MG63 (cell line): Measurements from ENCODE around the gene GPN1. TPM values are rescaled to one million over a fixed set of nuclear protein-coding genes. Genes with fewer than 3 reads are reported as not detected.
"Not testable (repeated sequence)": the region's sequence is repeated elsewhere in the genome, so short reads cannot be mapped to it uniquely, and the experiment has no call there.

Experiments used
- DNase-seq: peaks from one replicate; pipeline ENCODE4 v3.0.0-alpha.2; 2020
- H3K27me3 ChIP-seq: fragments of 250-450 bp; sonication (Bioruptor Pico); 2 replicates; pipeline ENCODE4 v1.5.1; 2020; ENCODE audit warnings: mild to moderate bottlenecking, moderate library complexity
- H3K36me3 ChIP-seq: fragments of 250-450 bp; sonication (Bioruptor Pico); 2 replicates; pipeline ENCODE4 v1.5.1; 2020; ENCODE audit warnings: mild to moderate bottlenecking, moderate library complexity
- H3K4me3 ChIP-seq: fragments of 250-450 bp; sonication (Bioruptor Pico); 2 replicates; pipeline ENCODE4 v1.5.1; 2020; ENCODE audit warnings: mild to moderate bottlenecking, moderate library complexity
- H3K9me3 ChIP-seq: fragments of 250-450 bp; sonication (Bioruptor Pico); 2 replicates; pipeline ENCODE4 v1.5.1; 2020; ENCODE audit warnings: mild to moderate bottlenecking, moderate library complexity
- total RNA-seq: library from RNA; depleted of rRNA; stranded (reverse); fragments of >200 nt; shearing (Covaris generic); gene quantifications from 2 replicates; pipeline ENCODE4 v1.2.3, GENCODE V29; 2014; ENCODE audit warnings: low replicate concordance; rRNA removed

The GPN1 gene
- total RNA-seq, 1 experiment from 2014 or later: 34.2 TPM

- not testable (repeated sequence) for H3K4me3 ChIP-seq, H3K27me3 ChIP-seq, DNase-seq, H3K9me3 ChIP-seq
- peaks cover 27% of the 10 kb centered on the region for H3K36me3 ChIP-seq
These were observed 56.2 kb downstream of the GPN1 start for GRCh38 chr2:27685006-27685405.

DNA sequence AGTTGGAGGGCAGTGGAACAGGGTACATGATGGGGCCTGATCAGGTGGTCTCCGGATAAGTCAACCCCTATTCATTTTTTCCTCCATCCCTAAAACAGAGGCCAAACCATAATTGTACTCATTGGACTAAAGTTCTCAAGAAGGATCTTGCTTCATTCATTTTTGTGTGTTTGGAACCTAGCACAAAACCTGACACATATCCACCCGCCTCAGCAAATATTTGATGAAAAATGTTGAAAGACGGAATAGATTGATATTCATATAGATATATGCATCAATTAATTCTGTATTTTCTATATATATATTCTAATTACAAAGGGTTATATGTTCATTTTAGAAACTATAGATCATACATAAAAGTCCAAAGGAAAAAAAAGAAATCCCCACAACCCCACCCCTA is 56.7 kb downstream of the GPN1 start:
- H3K36me3 ChIP-seq: peaks cover 27% of the 10 kb centered on the region
- H3K9me3 ChIP-seq: no peaks in the 10 kb centered on the region
- DNase-seq: no peak
- H3K4me3 ChIP-seq: no peak overlapping the region
- no peaks in the 10 kb centered on the region for H3K27me3 ChIP-seq

DNA sequence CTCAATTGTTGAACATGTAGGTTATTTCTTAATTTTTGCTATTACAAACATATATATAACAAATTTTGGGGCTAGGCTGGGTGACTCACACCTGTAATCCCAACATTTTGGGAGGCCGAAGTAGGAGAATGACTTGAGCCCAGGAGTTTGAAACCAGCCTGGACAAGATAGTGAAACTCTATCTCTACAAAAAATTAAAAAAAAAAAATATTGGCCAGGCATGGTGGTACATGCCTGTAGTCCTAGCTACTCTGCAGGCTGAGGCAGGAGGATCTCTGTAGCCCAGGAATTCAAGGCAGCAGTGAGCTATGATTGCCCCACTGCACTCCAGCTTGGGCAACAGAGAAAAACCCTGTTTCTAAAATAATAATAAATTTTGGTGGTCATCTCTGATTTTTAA is 58.4 kb downstream of the GPN1 start:
- Histone ChIP-seq H3K36me3 (peaks cover 23% of the 10 kb centered on the region), H3K4me3 (no peak overlapping the region), H3K27me3 (no peaks in the 10 kb centered on the region), H3K9me3 (no peaks in the 10 kb centered on the region)
- DNase-seq: no peak

DNA sequence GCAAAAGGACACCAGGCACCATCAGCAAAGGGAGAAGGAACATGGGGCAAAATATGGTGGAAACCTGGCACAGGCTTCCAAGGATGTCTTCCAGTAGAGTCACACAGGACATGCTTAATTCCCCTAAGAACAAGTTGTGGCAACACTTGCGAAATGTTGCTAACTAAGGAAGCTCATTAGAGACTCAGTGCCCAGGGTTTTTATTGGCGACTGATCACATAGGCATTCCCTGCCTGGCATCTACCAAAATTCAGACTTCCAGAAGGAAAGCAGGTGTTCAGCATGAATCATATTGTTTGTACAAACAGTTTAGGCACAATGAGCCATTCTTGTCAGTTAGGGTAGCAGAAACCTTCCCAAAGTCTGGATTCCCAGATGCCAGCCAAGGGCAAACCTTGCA is 60.6 kb downstream of the GPN1 start:
- Histone ChIP-seq H3K4me3 (no peak overlapping the region), H3K36me3 (peaks cover 13% of the 10 kb centered on the region), H3K9me3 (no peaks in the 10 kb centered on the region), H3K27me3 (no peaks in the 10 kb centered on the region)
- no peak for DNase-seq

- Histone ChIP-seq H3K4me3 (no peak overlapping the region), H3K36me3 (peaks cover 16% of the 10 kb centered on the region), H3K27me3 (no peaks in the 10 kb centered on the region), H3K9me3 (no peaks in the 10 kb centered on the region)
- DNase-seq: no peak
These were observed 61.2 kb downstream of the GPN1 start for GRCh38 chr2:27690052-27690451.

DNA sequence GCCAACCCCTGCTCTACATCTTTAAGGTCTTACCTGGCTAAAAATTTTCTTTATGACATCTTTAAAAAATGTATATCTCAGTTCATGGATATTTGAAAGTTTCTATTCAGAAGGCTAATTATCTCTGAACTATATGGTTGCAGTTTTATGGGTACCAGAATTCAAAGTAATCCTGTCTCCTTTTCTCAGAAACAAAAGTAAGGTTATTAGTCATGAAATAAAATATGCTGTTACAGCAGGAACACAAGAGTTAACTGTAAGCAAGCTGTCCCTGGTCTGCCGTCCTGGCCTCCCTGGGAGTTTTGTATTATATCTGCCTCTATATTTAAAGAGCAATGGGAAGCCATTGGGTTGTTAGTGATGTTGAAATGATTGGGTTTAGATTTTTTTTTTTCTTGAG is 68.8 kb downstream of the GPN1 start:
- H3K9me3 ChIP-seq: no peaks in the 10 kb centered on the region
- H3K36me3 ChIP-seq: peaks cover 21% of the 10 kb centered on the region
- H3K4me3 ChIP-seq: no peak overlapping the region
- no peak for DNase-seq
- no peaks in the 10 kb centered on the region for H3K27me3 ChIP-seq

Other genes with a start within 250 kb of the GPN1 start
- 0.74 and 6.5 TPM in 2 replicates for gene ZNF513, start 248.3 kb upstream of the GPN1 start, total RNA-seq
- 139 and 145 TPM in 2 replicates for gene PPM1G, start 219.5 kb upstream of the GPN1 start, total RNA-seq
- gene NRBP1, start 200.4 kb upstream of the GPN1 start, total RNA-seq: 150 and 154 TPM in 2 replicates
- gene KRTCAP3, start 186.7 kb upstream of the GPN1 start, total RNA-seq: not detected in 2 replicates
- gene IFT172, start 139.3 kb upstream of the GPN1 start, total RNA-seq: 8.7 and 40.1 TPM in 2 replicates
- 0.53 TPM in 1 of 2 replicates, not detected in the other for gene FNDC4, start 133.8 kb upstream of the GPN1 start, total RNA-seq
- not detected in 2 replicates for gene GCKR, start 132.2 kb upstream of the GPN1 start, total RNA-seq
- gene ZNF512, start 46.0 kb upstream of the GPN1 start, total RNA-seq: 31.4 and 50.2 TPM in 2 replicates
- gene CCDC121, start within 50 bp of the GPN1 start, total RNA-seq: 1.2 and 3.3 TPM in 2 replicates
- gene SUPT7L, start 34.6 kb downstream of the GPN1 start, total RNA-seq: 11.3 and 14.7 TPM in 2 replicates
- gene SLC4A1AP, start 34.8 kb downstream of the GPN1 start, total RNA-seq: 27.1 and 37.8 TPM in 2 replicates
- 166 and 232 TPM in 2 replicates for gene MRPL33, start 142.7 kb downstream of the GPN1 start, total RNA-seq